Endothelial cell of umbilical vein (primary cell): Measurements from ENCODE around the gene LDLRAD4. TPM values are rescaled to one million over a fixed set of nuclear protein-coding genes. Genes with fewer than 3 reads are reported as not detected.

ENCODE experiments used
- BruUV-seq: library from RNA; stranded (reverse); fragments of 400-500 nt; replicated peaks from 2 replicates; lab custom pipeline; 2021; lab: Mats Ljungman, UMichigan
- CTCF ChIA-PET: fragments of 300-600, 350-600 bp; sonication (Branson Sonifier 250); formaldehyde crosslinking; loops from one replicate; lab custom pipeline; 2021; ENCODE audit warnings: antibody characterized with exemption, inconsistent platforms; lab: Charles Lee
- POLR2A ChIA-PET: fragments of 300-600, 350-600 bp; sonication (Branson Sonifier 250); formaldehyde crosslinking; loops from one replicate; lab custom pipeline; 2021; ENCODE audit warnings: antibody characterized with exemption, inconsistent platforms; lab: Charles Lee
- DNase-seq: peaks from one replicate; pipeline ENCODE4 v3.0.0-alpha.2; 2011; ENCODE audit warnings: low read depth, low spot score
- FAIRE-seq: peaks from 2 replicates; lab custom pipeline; 2011; peaks lifted over from hg19 to GRCh38; lab: Jason Lieb, UNC
- H2AFZ ChIP-seq: 2 replicates; pipeline ENCODE4 v1.6.0; 2012; ENCODE audit warnings: low read depth, low read length, control low read depth, inconsistent platforms
- H3K27ac ChIP-seq: 2 replicates; pipeline ENCODE4 v1.5.1; 2011; ENCODE audit warnings: low read depth, mild to moderate bottlenecking, control low read depth, low read length, moderate library complexity; ENCODE audit not compliant: insufficient read depth
- H3K27me3 ChIP-seq, 2 experiments: 2 replicates each; pipeline versions ENCODE4 v1.6.0 to v1.6.1; 2011; ENCODE audit warnings: low read length in 2 of 2, mixed read lengths in 1 of 2; ENCODE audit not compliant: control insufficient read depth in 2 of 2, insufficient read depth in 2 of 2
- H3K36me3 ChIP-seq, 2 experiments: 2 replicates in 1 of 2; 3 replicates in 1 of 2; pipeline ENCODE4 v1.5.1; 2011; ENCODE audit warnings: low read length in 2 of 2, mild to moderate bottlenecking in 1 of 2, moderate library complexity in 1 of 2; ENCODE audit not compliant: control insufficient read depth in 2 of 2, insufficient read depth in 2 of 2; ENCODE audit errors: extremely low read depth in 1 of 2
- H3K4me1 ChIP-seq: 3 replicates; pipeline ENCODE4 v1.5.1; 2011; ENCODE audit warnings: mild to moderate bottlenecking, low read length; ENCODE audit not compliant: control insufficient read depth, insufficient read depth; ENCODE audit errors: extremely low read depth
- H3K4me2 ChIP-seq: 2 replicates; pipeline ENCODE4 v1.6.1; 2011; ENCODE audit warnings: low read length, control low read depth, mixed read lengths; ENCODE audit not compliant: insufficient read depth
- H3K4me3 ChIP-seq, 3 experiments: fragments of 200-600 bp in 1 of 3; sonication (generic), shearing (Covaris generic) in 1 of 3; replicated peaks in 1 of 3; 2 replicates each; pipeline ENCODE4 v1.5.1; 2011 to 2016; ENCODE audit warnings: control low read depth in 3 of 3, low read length in 3 of 3, mild to moderate bottlenecking in 2 of 3, inconsistent platforms in 1 of 3, low read depth in 1 of 3, moderate library complexity in 1 of 3; ENCODE audit not compliant: insufficient read depth in 1 of 3
- H3K79me2 ChIP-seq: 2 replicates; pipeline ENCODE4 v1.6.0; 2012; ENCODE audit warnings: low read length, inconsistent platforms; ENCODE audit not compliant: control insufficient read depth, insufficient read depth
- H3K9ac ChIP-seq: replicated peaks from 2 replicates; pipeline ENCODE3; 2011; ENCODE audit warnings: low read length, control low read depth; ENCODE audit not compliant: insufficient read depth; ENCODE audit errors: extremely low read depth
- H3K9me1 ChIP-seq: replicated peaks from 3 replicates; pipeline ENCODE4 v1.6.0; 2011; ENCODE audit warnings: mild to moderate bottlenecking, low read length; ENCODE audit not compliant: control insufficient read depth, insufficient read depth; ENCODE audit errors: extremely low read depth
- H3K9me3 ChIP-seq: replicated peaks from 2 replicates; pipeline ENCODE4 v1.5.1; 2012; ENCODE audit warnings: low read length, inconsistent platforms; ENCODE audit not compliant: control insufficient read depth, insufficient read depth
- H4K20me1 ChIP-seq: replicated peaks from 2 replicates; pipeline ENCODE3; 2011; ENCODE audit warnings: mild to moderate bottlenecking, low read length; ENCODE audit not compliant: control insufficient read depth, insufficient read depth; ENCODE audit errors: extremely low read depth
- CTCF ChIP-seq, 2 donors: IDR thresholded peaks; 1 replicate in 1 of 2; 2 replicates in 1 of 2; pipeline ENCODE4 v1.5.1; 2011; ENCODE audit warnings: low read length in 2 of 2, mild to moderate bottlenecking in 2 of 2, moderate library complexity in 2 of 2, control low read depth in 1 of 2, inconsistent platforms in 1 of 2, low read depth in 1 of 2; ENCODE audit not compliant: insufficient read depth in 1 of 2; ENCODE audit errors: extremely low read depth in 1 of 2
- EZH2 ChIP-seq: IDR thresholded peaks from 2 replicates; pipeline ENCODE4 v1.6.1; 2012; ENCODE audit warnings: borderline replicate concordance, low read depth, mild to moderate bottlenecking, moderate library complexity, low read length, inconsistent platforms; ENCODE audit not compliant: severe bottlenecking
- FOS ChIP-seq: IDR thresholded peaks from 2 replicates; pipeline ENCODE4 v1.6.1; 2011; ENCODE audit warnings: mild to moderate bottlenecking, low read length, moderate library complexity, borderline replicate concordance; ENCODE audit not compliant: insufficient read depth
- GATA2 ChIP-seq: IDR thresholded peaks from 2 replicates; pipeline ENCODE4 v1.7.0; 2011; ENCODE audit warnings: low read depth, mild to moderate bottlenecking, moderate library complexity, mixed read lengths, low read length; ENCODE audit not compliant: insufficient read length, insufficient read depth
- JUN ChIP-seq: IDR thresholded peaks from 2 replicates; pipeline ENCODE4 v1.6.1; 2011; ENCODE audit warnings: borderline replicate concordance, low read depth; ENCODE audit not compliant: insufficient read length, insufficient read depth
- MAX ChIP-seq: IDR thresholded peaks from 2 replicates; pipeline ENCODE4 v1.6.1; 2011; ENCODE audit not compliant: insufficient read depth, insufficient read length
- MYC ChIP-seq: IDR thresholded peaks from one replicate; pipeline ENCODE4 v1.6.1; 2011; ENCODE audit warnings: mild to moderate bottlenecking, low read depth, low read length
- POLR2A ChIP-seq: IDR thresholded peaks from 2 replicates; pipeline ENCODE4 v1.6.1; 2012; ENCODE audit warnings: low read depth, mild to moderate bottlenecking, control low read depth, low read length
- POLR2AphosphoS5 ChIP-seq: IDR thresholded peaks from 2 replicates; pipeline ENCODE4 v1.6.1; 2012; ENCODE audit warnings: low read depth, mild to moderate bottlenecking, control low read depth, low read length, moderate library complexity; ENCODE audit not compliant: insufficient read depth
- dilution Hi-C: fragments of 300-500 bp; cut with MboI; formaldehyde crosslinking; loops from one replicate; pipeline ENCODE4 v1.15.0; 2019; ENCODE audit warnings: low sequenced_read_pairs; ENCODE audit not compliant: extremely low pct_ligation_motif_present
- intact Hi-C: fragments of 100-400 bp; cut with micrococcal nuclease; formaldehyde crosslinking; loops from one replicate; pipeline ENCODE4 v1.10.0; 2022
- polyA plus RNA-seq, 4 experiments: library from polyadenylated mRNA; depleted of rRNA in 3 of 4; stranded (reverse) in 3 of 4; unstranded in 1 of 4; fragments of >200 nt; gene quantifications; 2 replicates each; pipeline versions ENCODE4 v1.2.1 to v1.2.3, GENCODE V29; 2011 to 2012; ENCODE audit warnings: missing spikeins in 1 of 4
- total RNA-seq: library from RNA; stranded (reverse); gene quantifications from 2 replicates; pipeline ENCODE4 v1.2.3, GENCODE V29; 2021

The LDLRAD4 gene
- total and polyA plus RNA-seq, 2 donors (not counting 3 experiments of a cell fraction or from before 2014, with no cell fraction given): 5.2 to 6.5 TPM

DNA sequence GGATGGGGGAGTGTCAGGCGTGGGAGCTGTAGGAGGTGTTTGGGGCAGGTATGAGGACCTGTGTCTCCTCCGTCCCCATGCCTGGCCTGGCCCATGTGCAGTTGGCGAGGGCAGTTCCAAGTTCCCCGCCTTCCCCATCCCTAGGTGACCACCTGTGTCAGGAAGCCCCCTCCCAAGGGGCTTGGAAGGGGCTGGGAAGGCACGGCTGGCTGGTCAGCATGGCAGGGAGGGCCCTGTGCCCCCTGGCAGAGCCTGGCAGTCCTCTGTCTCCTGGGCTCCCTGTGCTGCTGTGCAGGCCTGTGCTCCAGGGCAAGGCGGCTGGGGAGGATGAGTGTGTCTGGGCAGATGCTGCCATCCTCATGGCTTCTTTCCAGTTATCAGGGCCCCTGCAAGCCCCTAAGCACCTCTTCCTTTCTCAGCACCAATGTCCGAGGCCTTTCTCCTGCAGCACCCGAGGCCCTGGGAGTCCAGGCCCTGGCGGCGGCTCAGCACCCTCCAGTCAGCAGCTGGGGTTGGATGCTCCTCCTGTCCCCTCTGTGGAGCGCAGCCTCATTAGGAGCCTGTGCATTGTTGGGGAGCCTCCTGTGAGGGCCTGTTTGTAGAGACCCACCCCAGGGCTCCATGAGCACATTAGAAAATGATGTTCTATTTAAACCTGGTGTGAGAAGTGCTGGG, 406.1 kb downstream of the LDLRAD4 start:
- Histone ChIP-seq H3K9me1 (no peaks in the 10 kb centered on the region), H3K79me2 (no peaks in the 10 kb centered on the region), H2AFZ (no peak overlapping the region), H3K4me1 (no peaks in the 10 kb centered on the region), H3K4me2 (no peak overlapping the region), H3K27me3 (no peaks in the 10 kb centered on the region), H4K20me1 (no peaks in the 10 kb centered on the region), H3K9ac (no peak overlapping the region), H3K36me3 (no peaks in the 10 kb centered on the region), H3K27ac (no peak overlapping the region), H3K4me3 (no peak overlapping the region), H3K9me3 (no peaks in the 10 kb centered on the region)
- CTCF ChIA-PET: no interaction called here
- POLR2A ChIA-PET: no interaction called here
- FAIRE-seq (no peak), DNase-seq (no peak)
- no peak for TF ChIP-seq FOS
- TF ChIP-seq MAX: no peak
- no peak for TF ChIP-seq JUN
- TF ChIP-seq POLR2A: no peak
- TF ChIP-seq CTCF (IDR thresholded peaks at IDR 0.05; ENCODE audit: extremely low read depth in 1 of 2, insufficient read depth in 1 of 2, low read depth in 1 of 2, low read length in 2 of 2): no peak
- TF ChIP-seq MYC: no peak
- TF ChIP-seq EZH2: no peak
- no peak for TF ChIP-seq GATA2
- no peak for TF ChIP-seq POLR2AphosphoS5
- intact Hi-C loops (no loop called here), dilution Hi-C loops (no loop called here)
- BruUV-seq: no TSS peak
